SH-SY5Y (cell line): ENCODE measurements around the gene LRRC37B.

Source experiments
- GATA2 ChIP-seq: IDR thresholded peaks from 2 replicates; pipeline ENCODE4 v1.6.1; 2011; ENCODE audit warnings: mild to moderate bottlenecking, low read depth, low read length
- GATA3 ChIP-seq: IDR thresholded peaks from 2 replicates; pipeline ENCODE4 v1.6.1; 2011; ENCODE audit warnings: low read depth, mild to moderate bottlenecking, low read length, moderate library complexity

GRCh38 chr17:32021615-32021955 is 14.4 kb downstream of the LRRC37B start:
- TF ChIP-seq GATA3: no peak
- TF ChIP-seq GATA2: no peak
